GM19035 (cell line): ENCODE data around the gene KCNT1.
"Not testable (repeated sequence)": the region's sequence is repeated elsewhere in the genome, so short reads cannot be mapped to it uniquely, and the experiment has no call there.

ENCODE experiments used
- ATAC-seq: cut with Tn5 transposase; IDR thresholded peaks from one replicate; pipeline ENCODE4 v1.9.1; 2021; ENCODE audit not compliant: unreplicated experiment

Gene KCNT1

GRCh38 chr9:135672786-135673185, 29.2 kb upstream of the KCNT1 start:
- not testable (repeated sequence) for ATAC-seq

DNA sequence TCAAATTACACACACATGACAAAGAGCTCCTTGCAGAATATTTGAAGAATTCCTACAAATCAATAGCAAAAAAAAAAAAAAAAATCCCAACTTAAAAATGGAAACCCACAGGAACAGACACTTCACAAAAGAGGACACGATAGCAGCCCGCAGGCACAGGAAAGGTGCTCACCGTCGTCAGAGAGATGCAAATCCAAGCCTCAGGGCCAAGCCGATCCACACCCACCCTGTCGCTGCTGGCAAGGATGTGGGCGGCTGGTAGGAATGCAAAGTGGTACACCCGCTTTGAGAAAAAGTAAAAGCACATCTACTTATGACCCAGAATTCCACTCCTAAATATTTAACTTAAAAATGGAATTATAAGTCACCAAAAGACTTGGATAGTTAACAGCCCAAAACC, 28.0 kb upstream of the KCNT1 start:
- no peak for ATAC-seq

DNA sequence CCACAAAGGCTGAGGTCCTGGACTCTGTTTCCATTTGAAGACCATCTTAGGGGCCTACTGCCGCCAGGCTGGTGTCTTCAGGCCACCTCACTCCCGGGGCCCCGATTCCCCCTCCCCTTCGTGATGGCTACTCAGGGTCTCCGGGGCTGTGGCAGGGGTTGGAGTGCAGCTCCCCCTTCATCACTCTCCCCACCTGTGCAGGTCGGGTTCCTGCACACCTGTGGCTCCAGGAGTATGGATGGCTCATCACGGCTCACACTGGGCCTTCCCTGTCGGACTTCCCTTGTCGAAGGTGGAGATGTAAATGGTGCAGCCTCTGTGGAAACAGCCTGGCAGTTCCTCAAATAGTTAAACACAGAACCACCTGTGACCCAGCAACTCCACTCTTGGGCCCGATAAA, 27.0 kb upstream of the KCNT1 start:
- no peak for ATAC-seq

GRCh38 chr9:135676891-135677290, 25.1 kb upstream of the KCNT1 start:
- no peak for ATAC-seq

- no peak for ATAC-seq
These were observed 24.3 kb upstream of the KCNT1 start for GRCh38 chr9:135677641-135678168.

DNA sequence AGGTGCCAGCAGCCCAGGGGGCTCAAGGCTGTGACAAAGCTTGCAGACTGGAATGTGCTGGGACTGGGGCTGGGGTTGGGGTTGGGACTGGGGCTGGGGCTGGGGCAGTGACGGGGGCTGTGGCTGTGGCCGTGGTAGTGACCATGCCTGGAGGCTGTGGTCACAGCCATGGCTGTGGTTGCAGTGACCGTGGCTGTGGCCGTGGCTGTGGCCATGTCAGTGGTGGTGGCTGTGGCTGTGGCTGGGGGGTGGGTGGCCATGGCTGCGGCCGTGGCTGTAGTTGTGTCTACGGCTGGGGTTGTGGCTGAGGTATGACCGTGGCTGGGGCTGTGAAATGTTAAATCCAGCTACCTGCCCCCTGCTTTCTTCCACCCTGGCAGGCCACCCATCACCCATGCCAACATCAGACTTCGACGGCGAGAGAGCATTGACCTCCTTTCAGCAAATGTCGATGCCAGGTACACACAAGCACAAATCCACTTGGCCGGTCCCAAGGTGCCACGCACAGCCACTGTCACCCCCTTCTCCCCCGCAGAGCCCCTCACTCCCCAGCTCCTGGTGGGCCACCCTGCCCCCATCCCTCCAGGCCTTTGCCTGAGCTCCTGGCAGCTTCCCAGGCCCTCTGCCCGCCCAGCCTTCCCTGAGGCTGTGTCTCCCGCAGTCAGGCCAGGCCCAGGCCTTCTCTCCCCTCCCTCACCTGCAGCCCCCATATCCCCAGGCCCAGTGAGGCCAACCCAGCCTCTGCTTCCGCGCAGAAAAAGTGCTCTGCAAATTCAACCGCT, 23.6 kb upstream of the KCNT1 start:
- ATAC-seq = no peak

DNA sequence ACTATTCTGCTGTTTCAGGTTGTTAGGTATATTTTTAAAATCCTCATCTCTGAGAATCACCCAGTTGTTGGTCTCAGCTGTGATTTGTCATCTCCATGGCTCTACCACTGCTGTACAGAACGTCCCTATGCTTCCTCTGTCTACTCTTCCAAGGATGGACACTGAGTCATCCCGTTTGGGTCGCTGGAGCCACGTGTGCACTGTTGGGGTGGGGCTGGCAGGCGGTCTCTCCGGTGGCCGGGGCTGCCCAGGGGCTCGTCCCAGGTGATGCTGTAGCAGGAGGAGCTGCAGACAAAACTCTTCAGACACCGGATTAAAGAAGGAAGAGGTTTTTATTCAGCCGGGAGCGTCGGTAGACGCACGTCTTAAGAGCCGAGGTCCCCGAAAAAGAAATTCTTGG, 21.9 kb upstream of the KCNT1 start:
- no peak for ATAC-seq

DNA sequence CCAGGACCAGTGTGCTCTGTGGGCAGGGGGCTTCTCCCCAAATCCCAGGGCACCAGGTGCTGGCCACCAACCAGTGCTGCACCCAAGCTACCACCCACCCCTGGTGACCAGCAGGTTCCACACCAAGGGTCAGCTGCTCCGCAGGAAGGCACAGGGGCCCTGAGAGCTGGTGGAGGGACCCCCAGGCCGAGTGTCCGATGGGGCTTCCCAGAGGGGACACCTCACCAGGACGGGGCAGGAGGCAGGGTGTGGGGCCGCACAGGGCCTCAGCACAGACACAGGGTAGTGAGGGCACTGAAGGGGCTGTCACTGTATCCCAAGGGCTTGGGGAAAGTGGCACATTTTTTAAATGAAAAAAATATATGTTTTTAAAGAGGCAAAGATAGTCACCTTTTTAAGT, 20.8 kb upstream of the KCNT1 start:
- no peak for ATAC-seq

DNA sequence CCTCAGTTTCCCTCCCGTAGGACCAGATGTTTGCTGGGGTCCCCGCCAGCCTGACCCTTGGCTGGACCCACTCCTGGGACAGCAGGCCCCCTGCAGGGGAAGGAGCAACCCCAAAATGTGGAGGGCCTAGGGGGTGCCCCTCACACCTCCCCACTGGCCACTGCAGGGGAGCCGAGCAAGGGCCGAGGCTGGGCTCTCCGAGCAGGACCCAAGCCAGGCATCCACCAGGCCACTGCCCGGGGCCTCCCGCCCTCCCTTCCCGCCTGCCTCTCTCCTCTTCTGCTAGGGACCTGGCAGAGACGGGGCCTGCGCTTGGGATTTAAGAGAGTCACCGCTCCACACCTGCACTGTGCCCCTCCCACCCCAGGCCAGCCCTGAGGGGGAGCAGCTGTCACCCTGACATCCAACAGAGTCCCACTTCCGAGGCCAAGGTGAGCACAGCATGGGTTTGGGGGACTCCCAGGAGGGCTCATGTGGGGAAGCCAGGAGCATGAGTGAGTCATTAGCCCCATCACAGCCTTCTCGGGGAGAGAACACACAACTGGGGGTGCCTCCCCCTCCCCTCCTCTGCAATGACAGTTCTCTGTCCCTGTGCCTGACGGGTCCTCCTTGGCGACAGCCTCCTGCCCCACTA, 18.5 kb upstream of the KCNT1 start:
- ATAC-seq = no peak

GRCh38 chr9:135684691-135685090, 17.3 kb upstream of the KCNT1 start:
- no peak for ATAC-seq

GRCh38 chr9:135687216-135687615, 14.8 kb upstream of the KCNT1 start:
- ATAC-seq = no peak

- no peak for ATAC-seq
These were observed 13.0 kb upstream of the KCNT1 start for GRCh38 chr9:135689011-135689410.

DNA sequence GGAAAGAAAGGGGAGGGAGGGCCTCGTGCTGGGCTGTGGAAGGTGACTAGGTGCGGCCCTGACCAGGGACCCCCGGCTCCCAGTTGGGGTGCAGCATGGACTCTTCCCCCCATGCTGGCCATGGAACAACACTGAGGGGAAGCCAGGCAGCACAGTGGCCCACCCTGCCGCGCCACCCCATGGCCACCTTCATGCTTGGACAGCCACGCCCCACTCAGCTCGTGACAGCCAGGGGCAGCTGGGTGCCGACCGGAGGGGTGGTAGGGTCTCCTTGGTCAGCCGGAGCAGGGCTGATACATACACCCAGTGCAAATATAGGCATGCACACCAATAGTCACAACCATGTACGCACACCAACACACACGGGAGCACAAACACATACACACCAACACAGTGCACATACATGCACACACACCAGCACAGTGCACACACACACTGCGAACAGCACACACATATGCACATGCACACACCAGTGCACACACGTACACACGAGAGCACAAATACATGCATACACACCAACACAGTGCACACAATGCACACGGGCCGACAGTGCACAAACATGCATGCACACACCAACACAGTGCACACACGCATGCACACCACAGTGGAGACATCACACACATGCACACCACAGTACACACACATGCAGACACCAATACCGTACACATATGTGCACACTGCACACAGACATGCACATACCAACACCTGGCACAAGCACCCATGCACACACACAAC, 11.0 kb upstream of the KCNT1 start:
- no peak for ATAC-seq

GRCh38 chr9:135692410-135692809, 9.6 kb upstream of the KCNT1 start:
- no peak for ATAC-seq

DNA sequence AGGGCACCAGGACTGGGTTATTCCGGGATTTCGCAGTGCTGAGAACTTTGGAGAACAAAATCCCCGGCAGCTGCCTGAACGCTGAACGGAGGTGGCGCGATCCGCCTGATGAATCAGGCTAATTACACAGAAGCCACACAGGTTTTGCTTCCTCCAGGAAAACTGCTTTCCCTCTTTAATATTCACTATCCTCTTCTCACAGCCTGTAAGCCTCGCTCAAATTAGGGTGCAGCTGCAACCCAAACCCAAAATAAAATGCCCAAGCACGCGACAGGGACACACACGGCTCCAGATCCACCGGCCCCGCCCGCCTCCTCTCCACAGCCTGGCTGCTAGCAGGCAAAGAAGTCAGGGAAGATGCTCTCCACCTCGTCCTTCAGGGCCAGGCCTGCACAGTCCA, 8.7 kb upstream of the KCNT1 start:
- ATAC-seq = no peak

DNA sequence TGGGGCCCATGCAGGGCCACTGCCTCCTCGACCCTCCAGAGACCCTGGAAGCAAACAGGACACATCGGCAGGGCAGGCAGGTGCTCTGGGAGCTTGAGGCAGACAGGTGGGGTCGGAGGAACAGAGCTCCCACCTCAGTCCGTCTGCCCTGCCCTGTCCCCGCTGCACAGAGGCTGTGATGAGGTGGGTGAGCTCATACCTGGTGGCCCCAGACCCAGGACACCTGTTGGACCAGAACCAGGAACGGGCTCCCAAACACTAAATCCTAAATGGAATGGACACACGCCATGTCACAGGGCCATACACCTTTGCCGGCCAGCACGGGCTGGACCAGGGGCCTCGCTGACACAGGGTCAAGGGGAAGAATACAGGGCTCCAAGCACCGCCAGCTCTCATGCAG, 8.2 kb upstream of the KCNT1 start:
- ATAC-seq = no peak

GRCh38 chr9:135694414-135694813, 7.6 kb upstream of the KCNT1 start:
- no peak for ATAC-seq

DNA sequence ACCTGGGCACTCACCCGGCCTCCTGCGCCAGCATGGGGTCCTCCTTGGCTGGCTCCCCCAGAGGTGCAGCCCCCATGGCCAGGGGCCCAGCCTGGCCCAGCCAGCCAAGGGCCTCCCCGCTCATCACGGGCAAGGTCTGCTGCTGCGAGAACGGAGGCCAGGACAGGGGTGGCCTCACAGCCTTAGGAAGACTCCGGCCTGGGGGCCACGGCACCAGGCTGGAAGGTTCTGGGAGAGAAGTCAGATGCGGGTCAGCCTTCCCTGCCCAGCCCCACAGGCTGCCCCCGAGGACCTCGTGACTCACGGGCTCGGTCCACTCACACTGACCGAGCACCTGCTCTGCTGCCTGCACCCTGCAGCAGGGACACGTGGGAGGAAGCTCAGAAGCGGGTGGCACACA, 6.9 kb upstream of the KCNT1 start:
- ATAC-seq = no peak

DNA sequence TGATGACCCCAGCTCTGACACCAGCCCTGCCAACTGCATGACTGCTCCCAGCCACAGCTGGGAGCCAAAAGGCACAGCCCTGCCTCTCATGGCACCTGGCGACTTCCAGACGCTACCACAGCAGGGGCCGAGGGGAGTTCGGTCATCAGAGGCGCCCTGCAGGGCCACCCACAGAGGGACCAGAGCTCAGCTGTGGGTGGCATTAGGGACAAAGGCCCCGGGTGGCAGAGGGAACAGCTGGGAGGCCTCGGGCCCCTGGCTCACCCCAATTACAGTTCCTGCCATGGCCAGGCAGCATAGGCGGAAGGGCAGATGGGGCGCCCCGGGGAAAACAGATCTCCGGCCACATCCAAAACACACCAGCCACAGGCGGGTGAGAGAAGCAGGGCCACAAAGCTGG, 6.3 kb upstream of the KCNT1 start:
- no peak for ATAC-seq

GRCh38 chr9:135696446-135696845, 5.5 kb upstream of the KCNT1 start:
- no peak for ATAC-seq

DNA sequence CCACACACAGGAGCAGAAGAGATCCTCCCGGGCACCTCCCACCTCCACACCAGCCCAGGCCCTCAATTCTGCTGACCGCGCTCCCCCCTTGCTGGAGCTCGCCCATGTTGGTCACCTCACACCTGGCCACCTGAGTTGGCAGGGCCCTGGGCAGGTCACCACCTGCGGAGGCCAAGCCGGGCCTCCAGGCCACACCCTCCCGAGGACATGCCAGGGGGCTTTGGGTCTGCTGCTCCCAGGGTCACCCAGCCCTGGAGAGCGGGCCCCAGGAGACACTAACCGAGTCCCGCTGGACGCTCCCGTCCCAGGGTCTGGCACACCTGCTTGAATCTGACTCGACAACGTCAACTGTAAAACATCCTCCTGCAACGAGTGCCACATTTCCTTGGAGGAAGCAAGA, 4.8 kb upstream of the KCNT1 start:
- ATAC-seq = no peak

GRCh38 chr9:135698236-135698635, 3.7 kb upstream of the KCNT1 start:
- ATAC-seq = no peak
